Activated naive CD8-positive, alpha-beta T cell treated with anti-CD3 and anti-CD28 coated beads, Interleukin-2, amount 10 ng/mL, durations not matched to agents 7 days and 5 days (primary cell): ENCODE measurements around the gene PCDHGA5. TPM values are rescaled to one million over a fixed set of nuclear protein-coding genes. Genes with fewer than 3 reads are reported as not detected.
"Not testable (repeated sequence)": the region's sequence is repeated elsewhere in the genome, so short reads cannot be mapped to it uniquely, and the experiment has no call there.

Experiments
- ATAC-seq: fragments of 150-1000 bp; cut with Tn5 transposase; one replicate; pipeline ENCODE4 v1.10.0; 2021; ENCODE audit warnings: low read depth, moderate library complexity
- POLR2A ChIA-PET: fragments of 350-600 bp; sonication (Branson Sonifier 250); formaldehyde crosslinking; loops from one replicate; lab custom pipeline; 2021; ENCODE audit warnings: antibody characterized with exemption; lab: Charles Lee
- DNase-seq: peaks from one replicate; pipeline ENCODE4 v3.0.0; 2021
- H3K27ac Mint-ChIP-seq: one replicate; pipeline ENCODE4 v1.8.0; 2022; ENCODE audit warnings: mild to moderate bottlenecking, mixed read lengths
- H3K27me3 Mint-ChIP-seq: one replicate; pipeline ENCODE4 v1.8.0; 2022; ENCODE audit warnings: mild to moderate bottlenecking, moderate library complexity, mixed read lengths
- H3K36me3 Mint-ChIP-seq: one replicate; pipeline ENCODE4 v1.8.0; 2021; ENCODE audit warnings: mild to moderate bottlenecking, mixed read lengths
- H3K4me1 Mint-ChIP-seq: one replicate; pipeline ENCODE4 v1.8.0; 2021; ENCODE audit warnings: mixed read lengths
- H3K4me3 Mint-ChIP-seq: one replicate; pipeline ENCODE4 v1.8.0; 2022; ENCODE audit warnings: mild to moderate bottlenecking, moderate library complexity, mixed read lengths
- H3K9me3 Mint-ChIP-seq: one replicate; pipeline ENCODE4 v1.8.0; 2021; ENCODE audit warnings: mixed read lengths
- total RNA-seq, 2 experiments: library from RNA; stranded (reverse); gene quantifications; one replicate each; pipeline ENCODE4 v1.2.3, GENCODE V29; 2021

The PCDHGA5 gene
- total RNA-seq, 2 experiments from 2014 or later, result 0.23 to 0.30 TPM

GRCh38 chr5:141340781-141341354, 23.1 kb upstream of the PCDHGA5 start:
- H3K27me3 Mint-ChIP-seq, result peaks cover 46% of the 10 kb centered on the region

GRCh38 chr5:141342773-141343172, 21.2 kb upstream of the PCDHGA5 start:
- peaks cover 4% of the 10 kb centered on the region for H3K36me3 Mint-ChIP-seq
- ATAC-seq, result no peak
- POLR2A ChIA-PET, result no interaction called here
- peaks cover 3% of the 10 kb centered on the region for H3K4me1 Mint-ChIP-seq
- H3K4me3 Mint-ChIP-seq, result no peak overlapping the region
- H3K27me3 Mint-ChIP-seq, result peaks cover 48% of the 10 kb centered on the region
- DNase-seq, result no peak
- H3K27ac Mint-ChIP-seq, result no peak overlapping the region
- H3K9me3 Mint-ChIP-seq, result peaks cover 25% of the 10 kb centered on the region

More at GRCh38 chr5:141340781-141341354, 23.1 kb upstream of the PCDHGA5 start:
- H3K27ac Mint-ChIP-seq, POLR2A ChIA-PET, ATAC-seq, H3K4me1 Mint-ChIP-seq, DNase-seq, H3K36me3 Mint-ChIP-seq, H3K4me3 Mint-ChIP-seq: not testable (repeated sequence)
- H3K9me3 Mint-ChIP-seq, result peaks cover 20% of the 10 kb centered on the region

- no peak for ATAC-seq
- peak within 1 kb of the TSS; percentile 62 for H3K4me3 Mint-ChIP-seq
- H3K4me1 Mint-ChIP-seq, result peaks cover 3% of the 10 kb centered on the region
- H3K27ac Mint-ChIP-seq, result no peak within 1 kb of the TSS
- H3K27me3 Mint-ChIP-seq, result peaks cover 42% of the 10 kb centered on the region
- POLR2A ChIA-PET, result no interaction called here
- H3K9me3 Mint-ChIP-seq, result peaks cover 20% of the 10 kb centered on the region
- H3K36me3 Mint-ChIP-seq, result peaks cover 4% of the 10 kb centered on the region
- no peak for DNase-seq
Observed at GRCh38 chr5:141343242-141343952, 20.6 kb upstream of the PCDHGA5 start, which contains the start of gene PCDHGA3. TSS of gene PCDHGA3 (plus strand) at chr5:141343829. CDS start at chr5:141344034, 205 bp downstream.

- Mint-ChIP-seq H3K27me3 (peaks cover 37% of the 10 kb centered on the region), H3K4me3 (peak overlapping the region; percentile 62), H3K36me3 (peaks cover 4% of the 10 kb centered on the region), H3K27ac (no peak overlapping the region), H3K9me3 (peaks cover 19% of the 10 kb centered on the region), H3K4me1 (peaks cover 1% of the 10 kb centered on the region)
- POLR2A ChIA-PET, result no interaction called here
- ATAC-seq (no peak), DNase-seq (no peak)
Observed at GRCh38 chr5:141343953-141344463, 20.0 kb upstream of the PCDHGA5 start.

GRCh38 chr5:141345327-141345726, 18.6 kb upstream of the PCDHGA5 start:
- Mint-ChIP-seq H3K27me3 (peaks cover 39% of the 10 kb centered on the region), H3K4me3 (no peak overlapping the region), H3K27ac (peak overlapping the region; percentile 6), H3K9me3 (peaks cover 16% of the 10 kb centered on the region), H3K36me3 (peaks cover 2% of the 10 kb centered on the region), H3K4me1 (peaks cover 1% of the 10 kb centered on the region)
- POLR2A ChIA-PET, result no interaction called here
- DNase-seq (no peak), ATAC-seq (no peak)

- H3K4me3 Mint-ChIP-seq, H3K4me1 Mint-ChIP-seq, DNase-seq, POLR2A ChIA-PET, ATAC-seq, H3K36me3 Mint-ChIP-seq, H3K27ac Mint-ChIP-seq: not testable (repeated sequence)
- Mint-ChIP-seq H3K9me3 (peaks cover 16% of the 10 kb centered on the region), H3K27me3 (peaks cover 38% of the 10 kb centered on the region)
Observed at GRCh38 chr5:141346017-141346416, 17.9 kb upstream of the PCDHGA5 start.

GRCh38 chr5:141349917-141350619, 13.9 kb upstream of the PCDHGA5 start, which contains the start of gene PCDHGB1:
TSS of gene PCDHGB1 (plus strand) at chr5:141350099. CDS start at chr5:141350261, 162 bp downstream.
- peaks cover 15% of the 10 kb centered on the region for H3K9me3 Mint-ChIP-seq
- peak within 1 kb of the TSS; percentile 54 for H3K4me3 Mint-ChIP-seq
- peaks cover 38% of the 10 kb centered on the region for H3K27me3 Mint-ChIP-seq
- DNase-seq (no peak), ATAC-seq (peak; percentile 66)
- POLR2A ChIA-PET, result no interaction called here
- no peak within 1 kb of the TSS for H3K27ac Mint-ChIP-seq
- H3K4me1 Mint-ChIP-seq, result no peaks in the 10 kb centered on the region
- H3K36me3 Mint-ChIP-seq, result peaks cover 2% of the 10 kb centered on the region

- POLR2A ChIA-PET, result no interaction called here
- Mint-ChIP-seq H3K9me3 (peaks cover 16% of the 10 kb centered on the region), H3K27me3 (peaks cover 43% of the 10 kb centered on the region), H3K36me3 (peaks cover 2% of the 10 kb centered on the region), H3K27ac (no peak overlapping the region), H3K4me1 (no peaks in the 10 kb centered on the region), H3K4me3 (no peak overlapping the region)
- DNase-seq (no peak), ATAC-seq (no peak)
Observed at GRCh38 chr5:141351591-141351990, 12.4 kb upstream of the PCDHGA5 start.

- ATAC-seq (no peak), DNase-seq (no peak)
- Mint-ChIP-seq H3K4me3 (no peak within 1 kb of the TSS), H3K27me3 (peaks cover 42% of the 10 kb centered on the region), H3K36me3 (peaks cover 2% of the 10 kb centered on the region), H3K4me1 (peaks cover 1% of the 10 kb centered on the region), H3K9me3 (peaks cover 13% of the 10 kb centered on the region), H3K27ac (no peak within 1 kb of the TSS)
- POLR2A ChIA-PET, result no interaction called here
Observed at GRCh38 chr5:141354900-141355469, 9.0 kb upstream of the PCDHGA5 start, which contains the start of gene PCDHGA4. TSS of gene PCDHGA4 (plus strand) at chr5:141355021. CDS start at chr5:141355108, 87 bp downstream.

GRCh38 chr5:141355641-141356040, 8.3 kb upstream of the PCDHGA5 start:
- H3K4me3 Mint-ChIP-seq, result no peak overlapping the region
- ATAC-seq (no peak), DNase-seq (no peak)
- POLR2A ChIA-PET, result no interaction called here
- no peak overlapping the region for H3K27ac Mint-ChIP-seq
- peaks cover 1% of the 10 kb centered on the region for H3K4me1 Mint-ChIP-seq
- H3K36me3 Mint-ChIP-seq, result peaks cover 2% of the 10 kb centered on the region
- peaks cover 44% of the 10 kb centered on the region for H3K27me3 Mint-ChIP-seq
- peaks cover 14% of the 10 kb centered on the region for H3K9me3 Mint-ChIP-seq

- Mint-ChIP-seq H3K9me3 (peaks cover 19% of the 10 kb centered on the region), H3K27me3 (peaks cover 49% of the 10 kb centered on the region), H3K27ac (no peak overlapping the region), H3K4me1 (peaks cover 1% of the 10 kb centered on the region), H3K4me3 (no peak overlapping the region), H3K36me3 (peaks cover 4% of the 10 kb centered on the region)
- POLR2A ChIA-PET, result no interaction called here
- ATAC-seq (no peak), DNase-seq (no peak)
Observed at GRCh38 chr5:141356133-141356532, 7.8 kb upstream of the PCDHGA5 start.

- ATAC-seq, result no peak
Observed at GRCh38 chr5:141356950-141357349, 7.0 kb upstream of the PCDHGA5 start.

More at GRCh38 chr5:141356950-141357349, 7.0 kb upstream of the PCDHGA5 start:
- no peak overlapping the region for H3K4me3 Mint-ChIP-seq
- H3K27ac Mint-ChIP-seq, result no peak overlapping the region
- peaks cover 1% of the 10 kb centered on the region for H3K4me1 Mint-ChIP-seq
- DNase-seq, result no peak
- POLR2A ChIA-PET, result no interaction called here
- H3K9me3 Mint-ChIP-seq, result peaks cover 22% of the 10 kb centered on the region
- H3K27me3 Mint-ChIP-seq, result peaks cover 53% of the 10 kb centered on the region
- peaks cover 7% of the 10 kb centered on the region for H3K36me3 Mint-ChIP-seq
